Progenitor cell of endocrine pancreas (in vitro differentiated cells): ENCODE results near the gene MGAT5. TPM values are rescaled to one million over a fixed set of nuclear protein-coding genes. Genes with fewer than 3 reads are reported as not detected.

ENCODE experiments used
- DNase-seq: peaks from one replicate; pipeline ENCODE4 v3.0.0; 2021; ENCODE audit warnings: low spot score; ENCODE audit not compliant: unreplicated experiment
- H3K27ac Mint-ChIP-seq: 2 replicates; pipeline ENCODE4 v1.8.0; 2021; ENCODE audit warnings: mild to moderate bottlenecking, moderate library complexity, mixed read lengths
- H3K27me3 Mint-ChIP-seq: 2 replicates; pipeline ENCODE4 v1.8.0; 2021; ENCODE audit warnings: mixed read lengths
- H3K36me3 Mint-ChIP-seq: 2 replicates; pipeline ENCODE4 v1.8.0; 2022; ENCODE audit warnings: mixed read lengths; ENCODE audit not compliant: insufficient read depth
- H3K4me1 Mint-ChIP-seq: 2 replicates; pipeline ENCODE4 v1.8.0; 2021; ENCODE audit warnings: low read depth, mixed read lengths
- H3K4me3 Mint-ChIP-seq: 2 replicates; pipeline ENCODE4 v1.8.0; 2021; ENCODE audit warnings: low read depth, mild to moderate bottlenecking, moderate library complexity, mixed read lengths
- H3K9me3 Mint-ChIP-seq: 2 replicates; pipeline ENCODE4 v1.8.0; 2021; ENCODE audit warnings: low read depth, mixed read lengths
- CTCF ChIP-seq: fragments of 200-600 bp; sonication (generic); IDR thresholded peaks from one replicate; pipeline ENCODE4 v1.5.0; 2021; ENCODE audit warnings: antibody characterized with exemption, mild to moderate bottlenecking; ENCODE audit not compliant: unreplicated experiment
- total RNA-seq: library from RNA; stranded (reverse); gene quantifications from 2 replicates; pipeline ENCODE4 v1.2.1, GENCODE V29; 2021

The MGAT5 gene
- total RNA-seq, 1 donor from 2014 or later = 110 TPM

GRCh38 chr2:134397146-134397896 lies 143.4 kb downstream of the MGAT5 start:
- H3K4me3 Mint-ChIP-seq = no peak overlapping the region
- H3K27ac Mint-ChIP-seq = no peak overlapping the region
- H3K36me3 Mint-ChIP-seq = peaks cover 5% of the 10 kb centered on the region
- no peaks in the 10 kb centered on the region for H3K9me3 Mint-ChIP-seq
- TF ChIP-seq CTCF = no peak
- H3K27me3 Mint-ChIP-seq = no peaks in the 10 kb centered on the region
- peaks cover 6% of the 10 kb centered on the region for H3K4me1 Mint-ChIP-seq
- no peak for DNase-seq

GRCh38 chr2:134398300-134398699 lies 144.4 kb downstream of the MGAT5 start:
- no peak for TF ChIP-seq CTCF
- no peak for DNase-seq
- H3K4me3 Mint-ChIP-seq = no peak overlapping the region
- H3K36me3 Mint-ChIP-seq = peaks cover 6% of the 10 kb centered on the region
- H3K27me3 Mint-ChIP-seq = no peaks in the 10 kb centered on the region
- no peaks in the 10 kb centered on the region for H3K9me3 Mint-ChIP-seq
- H3K27ac Mint-ChIP-seq = no peak overlapping the region
- H3K4me1 Mint-ChIP-seq = peaks cover 8% of the 10 kb centered on the region

GRCh38 chr2:134399096-134399495 lies 145.2 kb downstream of the MGAT5 start:
- Mint-ChIP-seq H3K4me3 (no peak overlapping the region), H3K4me1 (peaks cover 8% of the 10 kb centered on the region), H3K27ac (no peak overlapping the region), H3K9me3 (no peaks in the 10 kb centered on the region), H3K36me3 (peaks cover 12% of the 10 kb centered on the region), H3K27me3 (no peaks in the 10 kb centered on the region)
- TF ChIP-seq CTCF = no peak
- DNase-seq = no peak

- TF ChIP-seq CTCF = no peak
- no peaks in the 10 kb centered on the region for H3K27me3 Mint-ChIP-seq
- peaks cover 16% of the 10 kb centered on the region for H3K36me3 Mint-ChIP-seq
- no peak for DNase-seq
- no peak overlapping the region for H3K27ac Mint-ChIP-seq
- no peaks in the 10 kb centered on the region for H3K9me3 Mint-ChIP-seq
- peaks cover 8% of the 10 kb centered on the region for H3K4me1 Mint-ChIP-seq
- H3K4me3 Mint-ChIP-seq = no peak overlapping the region
These were observed 147.2 kb downstream of the MGAT5 start for GRCh38 chr2:134401081-134401497.

- DNase-seq = no peak
- Mint-ChIP-seq H3K4me1 (peaks cover 8% of the 10 kb centered on the region), H3K4me3 (no peak overlapping the region), H3K27ac (no peak overlapping the region), H3K27me3 (no peaks in the 10 kb centered on the region), H3K9me3 (no peaks in the 10 kb centered on the region), H3K36me3 (peaks cover 16% of the 10 kb centered on the region)
- no peak for TF ChIP-seq CTCF
These were observed 147.9 kb downstream of the MGAT5 start for GRCh38 chr2:134401789-134402188.
